Measurements from ENCODE around the gene FAM83E. TPM values are rescaled to one million over a fixed set of nuclear protein-coding genes. Genes with fewer than 3 reads are reported as not detected.

FAM83E gene
- total and polyA plus RNA-seq, 2 of the 8 experiments (the other 6 are each of a cell fraction or from before 2014, with no cell fraction given), result 1.8 to 5.3 TPM

DNA sequence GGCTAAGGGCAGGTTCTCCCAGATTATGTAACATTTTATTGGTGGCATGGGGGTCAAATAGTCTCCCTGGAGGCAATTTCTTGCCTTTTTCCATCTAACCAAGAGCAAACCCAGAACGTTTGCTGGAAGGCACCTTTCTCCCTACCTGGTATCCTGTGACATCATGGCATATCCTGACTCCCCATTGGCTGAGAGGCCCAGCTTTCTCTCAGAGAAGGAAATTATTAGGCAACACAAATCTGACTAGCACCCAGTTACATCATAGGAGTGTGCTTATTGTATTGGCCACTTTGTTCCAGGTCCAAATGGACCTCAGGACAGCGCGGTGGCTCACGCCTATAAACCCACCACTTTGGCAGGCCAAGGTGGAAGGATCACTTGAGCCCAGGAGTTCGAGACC is 44.9 kb upstream of the FAM83E start:
- H3K18ac ChIP-seq (ENCODE audit: extremely low read depth, low read length), result no peak overlapping the region
- TF ChIP-seq JUN (IDR thresholded peaks at IDR 0.05; ENCODE audit: low read depth, low read length), result no peak
- TF ChIP-seq RFX5 (IDR thresholded peaks at IDR 0.05; ENCODE audit: borderline replicate concordance, low read depth, low read length), result peak; percentile 86
- TF ChIP-seq E2F6 (IDR thresholded peaks at IDR 0.05), result no peak
- TF ChIP-seq SP1 (IDR thresholded peaks at IDR 0.05; ENCODE audit: low read depth, low read length), result no peak
- TF ChIP-seq, protein P1, sequence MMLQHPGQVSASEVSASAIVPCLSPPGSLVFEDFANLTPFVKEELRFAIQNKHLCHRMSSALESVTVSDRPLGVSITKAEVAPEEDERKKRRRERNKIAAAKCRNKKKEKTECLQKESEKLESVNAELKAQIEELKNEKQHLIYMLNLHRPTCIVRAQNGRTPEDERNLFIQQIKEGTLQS (IDR thresholded peaks at IDR 0.05; ENCODE audit: insufficient read depth, low read depth, low read length), result no peak
- TF ChIP-seq SAP30 (IDR thresholded peaks at IDR 0.05; ENCODE audit: insufficient read depth, insufficient replicate concordance, low read length), result no peak
- no peaks in the 10 kb centered on the region; a peak in 1 of 7 replicates for H3K27me3 ChIP-seq (replicated peaks in 1 of 4; ENCODE audit: control insufficient read depth in 3 of 4, extremely low read depth in 1 of 4, insufficient read depth in 3 of 4, low read length in 3 of 4)
- H2BK12ac ChIP-seq (ENCODE audit: low read depth, low read length), result no peak overlapping the region
- H3K36me3 ChIP-seq (ENCODE audit: control insufficient read depth in 2 of 4, insufficient read depth in 4 of 4, low read length in 3 of 4), result no peaks in the 10 kb centered on the region
- no peaks in the 10 kb centered on the region for H3K79me2 ChIP-seq (ENCODE audit: control insufficient read depth in 1 of 2, insufficient read depth in 2 of 2, low read length in 2 of 2)
- H4K91ac ChIP-seq (replicated peaks; ENCODE audit: insufficient read length, low read length), result no peak overlapping the region
- H3K79me1 ChIP-seq (ENCODE audit: low read depth, low read length), result no peaks in the 10 kb centered on the region
- H3K56ac ChIP-seq (replicated peaks; ENCODE audit: insufficient read length, low read depth, low read length), result no peak overlapping the region
- H3K4ac ChIP-seq (replicated peaks; ENCODE audit: insufficient read length, low read depth, low read length), result no peak overlapping the region
- FAIRE-seq, result no peak
- H4K5ac ChIP-seq (ENCODE audit: insufficient read length, low read depth, low read length), result no peak overlapping the region
- no peak overlapping the region for H2BK15ac ChIP-seq (ENCODE audit: low read length)
- no peak overlapping the region for H2BK120ac ChIP-seq (replicated peaks; ENCODE audit: low read depth, low read length)
- H3K9ac ChIP-seq (replicated peaks in 1 of 4; ENCODE audit: extremely low read depth in 1 of 4, low read depth in 3 of 4, low read length in 3 of 4), result no peak overlapping the region
- ChIA-PET CTCF (ENCODE audit: partially characterized antibody) (interaction anchor here (1.2 kb wide), 1 partner anchor 15 kb away, joined by 4 read pairs; no protein-coding TSS in a partner anchor), POLR2A (ENCODE audit: partially characterized antibody) (interaction anchor here (1.3 kb wide), 1 partner anchor 14 kb away, joined by 5 read pairs; the partner anchor contains the start of gene CA11)
- H2BK20ac ChIP-seq (ENCODE audit: low read length), result no peak overlapping the region
- H2AFZ ChIP-seq (ENCODE audit: low read length), result no peak overlapping the region
- H3K27ac ChIP-seq (ENCODE audit: low read depth, low read length), result no peak overlapping the region
- no peak overlapping the region for H3K23ac ChIP-seq (ENCODE audit: insufficient read length)
- WGBS, 2 experiments (ENCODE audit: extremely low coverage in 1 of 2, insufficient coverage in 1 of 2, insufficient read length in 1 of 2, insufficient replicate concordance in 2 of 2, low coverage in 1 of 2, low lambda C conversion rate in 2 of 2, missing lambda C conversion rate in 1 of 2), result 85% methylated on average over 5 of the region's 5 CpGs; no CpG with 5 or more reads in 1 of the 2 experiments
- H3K4me2 ChIP-seq (ENCODE audit: insufficient read depth in 1 of 2, low read depth in 2 of 2, low read length in 2 of 2), result no peak overlapping the region
- H4K8ac ChIP-seq (ENCODE audit: extremely low read depth, insufficient read depth, low read length), result no peak overlapping the region
- H2BK5ac ChIP-seq (ENCODE audit: low read depth, low read length), result no peak overlapping the region
- no peaks in the 10 kb centered on the region for H4K20me1 ChIP-seq (replicated peaks in 1 of 2; ENCODE audit: control insufficient read depth in 1 of 2, insufficient read depth in 2 of 2, low read length in 2 of 2)
- H3K14ac ChIP-seq (ENCODE audit: insufficient read length), result no peak overlapping the region
- H2AK5ac ChIP-seq (ENCODE audit: low read depth, low read length), result no peak overlapping the region
- H3K9me3 ChIP-seq (ENCODE audit: insufficient read depth in 2 of 2, low read depth in 1 of 2, low read length in 1 of 2), result no peaks in the 10 kb centered on the region; a peak in 2 of 4 replicates
- no peaks in the 10 kb centered on the region for H3K23me2 ChIP-seq (ENCODE audit: low read depth, low read length)
- peaks cover 0 to 3% (median 0%) of the 10 kb centered on the region in 4 experiments; a peak in 1 of 7 replicates for H3K4me1 ChIP-seq (replicated peaks in 1 of 4; ENCODE audit: control insufficient read depth in 3 of 4, insufficient read depth in 4 of 4, low read length in 3 of 4)
- H3K4me3 ChIP-seq (ENCODE audit: extremely low read depth in 1 of 4, insufficient read depth in 2 of 4, low read depth in 3 of 4, low read length in 4 of 4), result no peak overlapping the region
- no peak for DNase-seq (ENCODE audit: low read depth in 1 of 2, low spot score in 2 of 2)
